Ovary (tissue), 9 donors: ENCODE data around the gene CPE. TPM values are rescaled to one million over a fixed set of nuclear protein-coding genes. Genes with fewer than 3 reads are reported as not detected.

ENCODE experiments used
- DNase-seq, 5 donors: peaks; one replicate each; pipeline ENCODE4 v3.0.0-alpha.2; 2019 to 2020
- H3K27ac ChIP-seq, 2 donors: fragments of 200-600 bp; one replicate each; pipeline versions ENCODE4 v1.5.1 to v1.8.0; 2019 to 2022
- H3K27me3 ChIP-seq: fragments of 200-600 bp; one replicate; pipeline ENCODE4 v1.8.0; 2022
- H3K36me3 ChIP-seq: fragments of 200-600 bp; sonication (generic); one replicate; pipeline ENCODE4 v1.5.1; 2019
- H3K4me1 ChIP-seq: one replicate; pipeline ENCODE4 v1.8.1; 2013; ENCODE audit warnings: mild to moderate bottlenecking, moderate library complexity; ENCODE audit not compliant: insufficient read depth
- H3K4me3 ChIP-seq: fragments of 200-600 bp; sonication (generic); one replicate; pipeline ENCODE4 v1.5.1; 2017
- H3K9me3 ChIP-seq, 2 donors: fragments of 200-600 bp in 1 of 2; sonication (generic) in 1 of 2; one replicate each; pipeline versions ENCODE4 v1.5.1 to v1.8.1; 2013 to 2019; ENCODE audit warnings: mild to moderate bottlenecking in 1 of 2, moderate library complexity in 1 of 2
- EP300 ChIP-seq: sonication (generic); formaldehyde crosslinking; IDR thresholded peaks from one replicate; pipeline ENCODE4 v1.6.1; 2017; ENCODE audit warnings: antibody characterized with exemption
- POLR2A ChIP-seq: fragments of 450-650 bp; IDR thresholded peaks from one replicate; pipeline ENCODE4 v1.6.1; 2017; ENCODE audit warnings: antibody characterized with exemption, mild to moderate bottlenecking, moderate library complexity
- WGBS, 3 donors: extraction: QIAGEN DNeasy Blood & Tissue Kit in 1 of 3; methylation state at CpG; one replicate each; pipeline versions ENCODE4 v1.1.5 to v1.1.7; 2013 to 2017; 5-methylcytosine and 5-hydroxymethylcytosine counted together
- intact Hi-C, 4 donors: fragments of 100-400 bp; cut with DNase I; formaldehyde crosslinking; loops; one replicate each; pipeline versions ENCODE4 v1.11.0 to v1.15.1; 2022 to 2023
- polyA plus RNA-seq, 2 donors: library from polyadenylated mRNA; stranded (reverse); fragments of 200-250 nt in 1 of 2; fragments of 350-450 nt in 1 of 2; fragmentation: Illumina TruSeq in 1 of 2; extraction: RNeasy Lipid Tissue Mini Kit (QIAGEN cat#74804) in 1 of 2; gene quantifications; one replicate each; pipeline ENCODE4 v1.2.3, GENCODE V29; 2013 to 2014
- total RNA-seq, 7 donors: library from RNA; depleted of rRNA in 2 of 7; stranded (reverse); fragments of >200 nt in 2 of 7; fragmentation: NEBNext Ultra II Directional in 3 of 7; extraction: Animal tissue kit (Norgen Biotek cat#: 25700) in 3 of 7; gene quantifications; one replicate each; pipeline versions ENCODE4 v1.1.0 to v1.2.4, GENCODE V29; 2016 to 2023
- TF ChIP-seq, protein P1 (sequence below), 3 donors: fragments of 450-650 bp in 2 of 3; fragments of 200-600 bp in 1 of 3; IDR thresholded peaks; one replicate each; pipeline versions ENCODE4 v1.5.1 to v1.8.0; 2016 to 2022; ENCODE audit warnings: antibody characterized with exemption in 3 of 3, mild to moderate bottlenecking in 1 of 3
- donor health status: DM: no; HTN: no; CAD: no; lungs with moderate emphysema.
- donor health status: DM: no; HTN: no; CAD: no.
- donor health status: Bipolar disorder and iron deficiency.
- donor health status: DM: yes; HTN: yes; CAD: no.
- donor health status: DM: no; HTN: no; CAD: no.
- donor health status: DM: yes; HTN: yes; CAD: no.

The CPE gene
- total and polyA plus RNA-seq, 9 donors: 19.9 to 207 (median 69.2) TPM

- TF ChIP-seq POLR2A: no peak
- TF ChIP-seq EP300: no peak
- TF ChIP-seq, protein P1, sequence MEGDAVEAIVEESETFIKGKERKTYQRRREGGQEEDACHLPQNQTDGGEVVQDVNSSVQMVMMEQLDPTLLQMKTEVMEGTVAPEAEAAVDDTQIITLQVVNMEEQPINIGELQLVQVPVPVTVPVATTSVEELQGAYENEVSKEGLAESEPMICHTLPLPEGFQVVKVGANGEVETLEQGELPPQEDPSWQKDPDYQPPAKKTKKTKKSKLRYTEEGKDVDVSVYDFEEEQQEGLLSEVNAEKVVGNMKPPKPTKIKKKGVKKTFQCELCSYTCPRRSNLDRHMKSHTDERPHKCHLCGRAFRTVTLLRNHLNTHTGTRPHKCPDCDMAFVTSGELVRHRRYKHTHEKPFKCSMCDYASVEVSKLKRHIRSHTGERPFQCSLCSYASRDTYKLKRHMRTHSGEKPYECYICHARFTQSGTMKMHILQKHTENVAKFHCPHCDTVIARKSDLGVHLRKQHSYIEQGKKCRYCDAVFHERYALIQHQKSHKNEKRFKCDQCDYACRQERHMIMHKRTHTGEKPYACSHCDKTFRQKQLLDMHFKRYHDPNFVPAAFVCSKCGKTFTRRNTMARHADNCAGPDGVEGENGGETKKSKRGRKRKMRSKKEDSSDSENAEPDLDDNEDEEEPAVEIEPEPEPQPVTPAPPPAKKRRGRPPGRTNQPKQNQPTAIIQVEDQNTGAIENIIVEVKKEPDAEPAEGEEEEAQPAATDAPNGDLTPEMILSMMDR (IDR thresholded peaks at IDR 0.05): no peak
- Histone ChIP-seq H3K4me1 (no peaks in the 10 kb centered on the region), H3K36me3 (no peaks in the 10 kb centered on the region), H3K9me3 (no peaks in the 10 kb centered on the region), H3K27ac (no peak overlapping the region), H3K27me3 (no peaks in the 10 kb centered on the region), H3K4me3 (no peak overlapping the region)
- intact Hi-C loops: no loop called here
- DNase-seq: no peak
- 76 to 83% (median 79%) methylated on average over 1 of the region's 1 CpG for WGBS, 3 donors
Observed at GRCh38 chr4:165522050-165522449, 143.2 kb downstream of the CPE start.

DNA sequence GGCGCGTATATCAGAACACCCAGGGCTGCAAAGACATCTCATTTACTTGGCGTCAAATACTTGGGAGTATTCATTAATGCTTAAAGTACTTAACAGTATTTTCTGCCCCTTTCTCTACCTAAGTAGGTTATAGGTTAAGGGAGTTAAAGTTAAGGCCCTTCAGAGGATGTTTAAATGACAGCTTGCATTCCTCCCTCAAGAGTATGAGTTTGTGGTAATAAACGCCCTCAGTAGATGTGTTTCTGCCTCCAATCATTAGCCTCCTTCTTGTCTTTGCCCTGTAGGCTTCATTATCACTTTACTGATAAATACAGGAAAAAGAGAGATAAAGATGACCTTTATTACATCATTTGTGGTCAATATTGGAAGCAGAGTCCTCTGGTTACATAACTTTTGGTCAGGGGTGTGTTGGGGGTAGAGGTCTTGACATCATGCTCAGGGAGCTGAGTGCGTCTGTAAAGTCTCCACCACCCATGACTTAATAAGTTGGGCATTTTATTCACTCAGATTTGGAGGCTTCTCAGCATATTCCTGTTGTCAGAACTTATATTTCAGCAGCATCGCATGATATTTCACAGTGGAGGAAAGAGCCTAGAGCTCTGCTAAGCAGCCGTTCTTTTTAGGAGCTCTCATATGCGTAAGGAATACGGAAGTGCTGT lies 145.9 kb downstream of the CPE start:
- DNase-seq: no peak

GRCh38 chr4:165532976-165533375 lies 154.2 kb downstream of the CPE start:
- 81 to 87% (median 85%) methylated on average over 4 of the region's 4 CpGs for WGBS, 3 donors
- H3K9me3 ChIP-seq: no peaks in the 10 kb centered on the region
- no peaks in the 10 kb centered on the region for H3K27me3 ChIP-seq
- intact Hi-C loops: loop anchor here in 1 of 4 donors (10.0 kb wide), 1 partner anchor 552 kb away; no protein-coding TSS in a partner anchor
- no peaks in the 10 kb centered on the region for H3K36me3 ChIP-seq
- no peak overlapping the region for H3K27ac ChIP-seq
- H3K4me3 ChIP-seq: no peak overlapping the region
- no peak for DNase-seq
- TF ChIP-seq EP300: no peak
- no peak for TF ChIP-seq POLR2A
- TF ChIP-seq, protein P1 (IDR thresholded peaks at IDR 0.05): no peak
- H3K4me1 ChIP-seq: no peaks in the 10 kb centered on the region

More for the DNA sequence above, 145.9 kb downstream of the CPE start:
- intact Hi-C loops: no loop called here
- Histone ChIP-seq H3K4me1 (no peaks in the 10 kb centered on the region), H3K27me3 (no peaks in the 10 kb centered on the region), H3K9me3 (no peaks in the 10 kb centered on the region), H3K27ac (no peak overlapping the region), H3K36me3 (no peaks in the 10 kb centered on the region), H3K4me3 (no peak overlapping the region)
- 80 to 84% (median 80%) methylated on average over 9 of the region's 9 CpGs for WGBS, 3 donors
- TF ChIP-seq, protein P1 (IDR thresholded peaks at IDR 0.05): no peak
- TF ChIP-seq POLR2A (no peak), EP300 (no peak)

DNA sequence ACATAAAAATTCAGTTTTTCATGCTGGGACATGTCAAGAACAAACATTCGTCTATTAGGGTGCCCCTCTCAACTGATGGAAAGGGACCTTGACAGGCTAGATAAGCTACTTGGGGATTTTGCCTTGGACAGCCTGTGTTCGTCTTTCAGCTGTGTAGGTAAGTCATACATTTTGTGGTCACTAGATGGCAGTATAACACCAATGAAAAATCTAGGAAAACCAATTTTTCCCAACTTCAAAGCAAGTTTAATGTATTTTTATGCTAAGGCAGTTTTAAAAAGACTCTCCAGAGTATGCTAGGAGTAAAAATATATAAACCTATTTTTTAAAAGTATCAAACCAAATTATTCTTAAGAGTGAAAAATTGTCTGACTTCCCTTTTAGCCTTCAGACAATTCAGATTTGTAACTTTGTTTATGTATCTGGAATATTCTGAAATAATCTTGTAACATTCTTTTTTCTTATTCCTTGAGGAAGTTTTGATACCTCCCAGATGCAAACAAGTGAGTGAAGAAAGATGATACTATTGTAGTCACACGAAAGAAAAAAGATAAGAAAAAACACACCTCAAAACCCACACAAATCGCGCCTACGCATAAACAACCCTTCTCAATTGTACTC lies 158.3 kb downstream of the CPE start:
- TF ChIP-seq, protein P1 (IDR thresholded peaks at IDR 0.05): peak in 2 of 3 donors; percentile 30 to 45
- TF ChIP-seq EP300: no peak
- intact Hi-C loops: loop anchor here in 2 of 4 donors (5.0 to 10.0 kb wide), 2 partner anchors 548 to 550 kb away; no protein-coding TSS in a partner anchor
- Histone ChIP-seq H3K36me3 (no peaks in the 10 kb centered on the region), H3K4me3 (no peak overlapping the region), H3K9me3 (no peaks in the 10 kb centered on the region), H3K4me1 (no peaks in the 10 kb centered on the region), H3K27me3 (no peaks in the 10 kb centered on the region), H3K27ac (no peak overlapping the region)
- no peak for DNase-seq
- WGBS, 3 donors: 49 to 52% (median 50%) methylated on average over 6 of the region's 6 CpGs
